ENCODE data around the gene PPIP5K2. TPM values are rescaled to one million over a fixed set of nuclear protein-coding genes. Genes with fewer than 3 reads are reported as not detected.
"Not testable (repeated sequence)": the region's sequence is repeated elsewhere in the genome, so short reads cannot be mapped to it uniquely, and the experiment has no call there.

The PPIP5K2 gene
- total RNA-seq, 4 donors from 2014 or later: 17.0 to 51.2 (median 31.7) TPM

- DNase-seq: no peak
- Histone ChIP-seq H3K27me3 (no peaks in the 10 kb centered on the region), H3K36me3 (no peaks in the 10 kb centered on the region), H3K27ac (no peak overlapping the region), H3K4me1 (no peaks in the 10 kb centered on the region), H3K4me3 (no peak overlapping the region), H3K9me3 (no peaks in the 10 kb centered on the region)
- no peak for TF ChIP-seq CTCF (IDR thresholded peaks at IDR 0.05)
- TF ChIP-seq POLR2A (IDR thresholded peaks at IDR 0.05): no peak
Observed at GRCh38 chr5:103216137-103216536, 96.0 kb downstream of the PPIP5K2 start.

GRCh38 chr5:103216697-103217096 is 96.6 kb downstream of the PPIP5K2 start:
- Histone ChIP-seq H3K4me1 (no peaks in the 10 kb centered on the region), H3K27me3 (no peaks in the 10 kb centered on the region), H3K4me3 (no peak overlapping the region), H3K27ac (no peak overlapping the region), H3K9me3 (no peaks in the 10 kb centered on the region), H3K36me3 (no peaks in the 10 kb centered on the region)
- DNase-seq: no peak
- no peak for TF ChIP-seq CTCF (IDR thresholded peaks at IDR 0.05)
- no peak for TF ChIP-seq POLR2A (IDR thresholded peaks at IDR 0.05)

- H3K4me1 ChIP-seq: no peaks in the 10 kb centered on the region
- H3K27ac ChIP-seq: no peak overlapping the region
- no peaks in the 10 kb centered on the region for H3K9me3 ChIP-seq
- no peaks in the 10 kb centered on the region for H3K27me3 ChIP-seq
- H3K36me3 ChIP-seq: no peaks in the 10 kb centered on the region
- H3K4me3 ChIP-seq: no peak overlapping the region
- TF ChIP-seq CTCF (IDR thresholded peaks at IDR 0.05): no peak
- no peak for TF ChIP-seq POLR2A (IDR thresholded peaks at IDR 0.05)
- DNase-seq: no peak
Observed at GRCh38 chr5:103217101-103217500, 97.0 kb downstream of the PPIP5K2 start.

DNA sequence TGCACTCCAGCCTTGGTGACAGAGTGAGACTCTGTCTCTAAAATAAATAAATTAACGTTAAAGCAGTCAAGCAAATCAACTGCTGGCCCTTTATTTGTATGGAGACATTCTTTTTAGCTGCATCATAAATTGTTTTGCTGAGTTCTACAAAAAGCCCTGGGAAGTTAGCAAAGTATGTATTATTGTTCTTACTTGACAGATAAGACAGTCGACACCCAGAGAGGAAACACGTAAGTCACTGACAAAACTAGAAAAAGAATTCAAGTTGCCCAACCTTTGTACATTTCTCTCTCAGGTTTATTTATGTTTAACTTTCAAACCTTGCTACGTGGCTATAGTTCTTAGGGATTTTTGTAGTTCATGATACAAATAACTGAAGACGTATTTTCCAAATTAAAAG is 98.1 kb downstream of the PPIP5K2 start:
- no peak for TF ChIP-seq CTCF (IDR thresholded peaks at IDR 0.05)
- no peak for TF ChIP-seq POLR2A (IDR thresholded peaks at IDR 0.05)
- Histone ChIP-seq H3K27me3 (no peaks in the 10 kb centered on the region), H3K9me3 (no peaks in the 10 kb centered on the region), H3K36me3 (no peaks in the 10 kb centered on the region), H3K4me1 (no peaks in the 10 kb centered on the region), H3K4me3 (no peak overlapping the region), H3K27ac (no peak overlapping the region)
- no peak for DNase-seq

DNA sequence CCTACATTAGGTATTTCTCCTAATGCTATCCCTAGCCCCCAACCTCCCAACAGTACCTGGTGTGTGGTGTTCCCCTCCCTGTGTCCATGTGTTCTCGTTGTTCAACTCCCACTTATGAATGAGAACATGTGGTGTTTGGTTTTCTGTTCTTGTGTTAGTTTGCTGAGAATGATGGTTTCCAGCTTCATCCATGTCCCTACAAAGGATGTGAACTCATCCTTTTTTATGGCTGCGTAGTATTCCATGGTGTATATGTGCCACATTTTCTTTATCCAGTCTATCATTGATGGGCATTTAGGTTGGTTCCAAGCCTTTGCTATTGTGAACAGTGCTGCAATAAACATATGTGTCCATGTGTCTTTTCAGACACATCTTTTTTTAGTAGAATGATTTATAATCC is 99.0 kb downstream of the PPIP5K2 start:
- H3K4me1 ChIP-seq, H3K4me3 ChIP-seq, H3K36me3 ChIP-seq, H3K27me3 ChIP-seq, H3K27ac ChIP-seq, H3K9me3 ChIP-seq, DNase-seq: not testable (repeated sequence)

GRCh38 chr5:103223031-103223955 is 103.2 kb downstream of the PPIP5K2 start:
- H3K4me3 ChIP-seq: no peak overlapping the region
- H3K27ac ChIP-seq: no peak overlapping the region
- TF ChIP-seq CTCF (IDR thresholded peaks at IDR 0.05): no peak
- no peak for TF ChIP-seq POLR2A (IDR thresholded peaks at IDR 0.05)
- no peaks in the 10 kb centered on the region for H3K27me3 ChIP-seq
- no peaks in the 10 kb centered on the region for H3K36me3 ChIP-seq
- H3K4me1 ChIP-seq: no peaks in the 10 kb centered on the region
- H3K9me3 ChIP-seq: no peaks in the 10 kb centered on the region
- no peak for DNase-seq
